Spleen (tissue), 7 donors: ENCODE results near the gene DDAH1.

Experiments used
- POLR2A ChIP-seq, 3 donors: fragments of 450-650 bp; IDR thresholded peaks; one replicate each; pipeline ENCODE4 v1.5.1; 2017; ENCODE audit warnings: antibody characterized with exemption in 3 of 3, mild to moderate bottlenecking in 1 of 3
- POLR2AphosphoS5 ChIP-seq, 3 donors: sonication (generic); formaldehyde crosslinking; IDR thresholded peaks; one replicate each; pipeline ENCODE4 v1.5.1; 2017; ENCODE audit warnings: antibody characterized with exemption in 3 of 3
- TF ChIP-seq, protein P1 (sequence below), 11 experiments: fragments of 200-600 bp in 7 of 11; fragments of 450-650 bp in 4 of 11; sonication (generic) in 4 of 11; IDR thresholded peaks in 8 of 11; conservative IDR thresholded peaks in 3 of 11; 1 replicate in 7 of 11; 2 replicates in 4 of 11; pipeline versions ENCODE4 v1.4.0 to v1.8.0; 2016 to 2021; ENCODE audit warnings: antibody characterized with exemption in 11 of 11, inconsistent platforms in 4 of 11, mild to moderate bottlenecking in 1 of 11
- donor health status: DM: no; HTN: no; CAD: no; lungs with moderate emphysema.
- donor health status: DM: no; HTN: no; CAD: no.
- donor health status: DM: no; HTN: no; CAD: no.

GRCh38 chr1:85320371-85321131 is 144.4 kb downstream of the DDAH1 start:
- TF ChIP-seq POLR2AphosphoS5 (IDR thresholded peaks at IDR 0.05) (no peak), POLR2A (IDR thresholded peaks at IDR 0.05) (no peak)
- TF ChIP-seq, protein P1, sequence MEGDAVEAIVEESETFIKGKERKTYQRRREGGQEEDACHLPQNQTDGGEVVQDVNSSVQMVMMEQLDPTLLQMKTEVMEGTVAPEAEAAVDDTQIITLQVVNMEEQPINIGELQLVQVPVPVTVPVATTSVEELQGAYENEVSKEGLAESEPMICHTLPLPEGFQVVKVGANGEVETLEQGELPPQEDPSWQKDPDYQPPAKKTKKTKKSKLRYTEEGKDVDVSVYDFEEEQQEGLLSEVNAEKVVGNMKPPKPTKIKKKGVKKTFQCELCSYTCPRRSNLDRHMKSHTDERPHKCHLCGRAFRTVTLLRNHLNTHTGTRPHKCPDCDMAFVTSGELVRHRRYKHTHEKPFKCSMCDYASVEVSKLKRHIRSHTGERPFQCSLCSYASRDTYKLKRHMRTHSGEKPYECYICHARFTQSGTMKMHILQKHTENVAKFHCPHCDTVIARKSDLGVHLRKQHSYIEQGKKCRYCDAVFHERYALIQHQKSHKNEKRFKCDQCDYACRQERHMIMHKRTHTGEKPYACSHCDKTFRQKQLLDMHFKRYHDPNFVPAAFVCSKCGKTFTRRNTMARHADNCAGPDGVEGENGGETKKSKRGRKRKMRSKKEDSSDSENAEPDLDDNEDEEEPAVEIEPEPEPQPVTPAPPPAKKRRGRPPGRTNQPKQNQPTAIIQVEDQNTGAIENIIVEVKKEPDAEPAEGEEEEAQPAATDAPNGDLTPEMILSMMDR (IDR thresholded peaks at IDR 0.05 in 8 of 11, conservative IDR thresholded peaks at IDR 0.05 in 3 of 11), result no peak
